Right renal cortex interstitium (tissue), 3 donors: Measurements from ENCODE around the gene PLEKHH3. TPM values are rescaled to one million over a fixed set of nuclear protein-coding genes. Genes with fewer than 3 reads are reported as not detected.
"Not testable (repeated sequence)": the region's sequence is repeated elsewhere in the genome, so short reads cannot be mapped to it uniquely, and the experiment has no call there.

ENCODE experiments used
- DNase-seq, 3 donors: peaks; one replicate each; pipeline ENCODE4 v3.0.0-alpha.2; 2013; ENCODE audit warnings: low read depth in 3 of 3, low spot score in 2 of 3
- polyA plus RNA-seq, 3 donors: library from polyadenylated mRNA; unstranded; fragments of 120-200 nt; gene quantifications; one replicate each; pipeline ENCODE4 v1.2.1, GENCODE V29; 2013; ENCODE audit not compliant: insufficient read length in 3 of 3

Gene PLEKHH3
- polyA plus RNA-seq, 3 donors: 11.0 to 12.7 (median 11.5) TPM

GRCh38 chr17:42673885-42674754 lies 2.7 kb downstream of the PLEKHH3 start:
- no peak for DNase-seq

- no peak for DNase-seq
Observed at GRCh38 chr17:42673266-42673884, 3.4 kb downstream of the PLEKHH3 start.

- DNase-seq: no peak
Observed at GRCh38 chr17:42672038-42672437, 4.8 kb downstream of the PLEKHH3 start.

GRCh38 chr17:42670789-42671657 lies 5.8 kb downstream of the PLEKHH3 start:
- no peak for DNase-seq

GRCh38 chr17:42669977-42670788 lies 6.6 kb downstream of the PLEKHH3 start:
- DNase-seq: no peak

GRCh38 chr17:42669705-42669976 lies 7.2 kb downstream of the PLEKHH3 start:
- DNase-seq: no peak

GRCh38 chr17:42667088-42667951 lies 9.5 kb downstream of the PLEKHH3 start:
- DNase-seq: no peak

GRCh38 chr17:42666126-42666525 lies 10.7 kb downstream of the PLEKHH3 start:
- not testable (repeated sequence) for DNase-seq

- no peak for DNase-seq
Observed at GRCh38 chr17:42665581-42666001, 11.2 kb downstream of the PLEKHH3 start.

GRCh38 chr17:42660692-42661345 lies 16.0 kb downstream of the PLEKHH3 start:
- DNase-seq: no peak

- DNase-seq: not testable (repeated sequence)
Observed at GRCh38 chr17:42659932-42660274, 16.9 kb downstream of the PLEKHH3 start.

GRCh38 chr17:42659079-42659931 lies 17.5 kb downstream of the PLEKHH3 start, which contains the start of gene TUBG2:
TSS of gene TUBG2 (plus strand) at chr17:42659284. CDS start at chr17:42659504, 220 bp downstream.
- no peak for DNase-seq

- DNase-seq: no peak
Observed at GRCh38 chr17:42657824-42658588, 18.8 kb downstream of the PLEKHH3 start.

- no peak for DNase-seq
Observed at GRCh38 chr17:42655528-42655927, 21.3 kb downstream of the PLEKHH3 start.

GRCh38 chr17:42653179-42654124 lies 23.3 kb downstream of the PLEKHH3 start:
- peak in 1 of 3 donors; percentile 31 for DNase-seq

- no peak for DNase-seq
Observed at GRCh38 chr17:42651392-42651791, 25.4 kb downstream of the PLEKHH3 start.
